OCI-LY1 (cell line): ENCODE data around the gene EIF3F.

Experiments
- H2AFZ ChIP-seq: fragments of 200-600 bp; sonication (generic), shearing (Covaris generic); 2 replicates; pipeline ENCODE4 v1.6.0; 2014; ENCODE audit warnings: antibody characterized with exemption, mild to moderate bottlenecking, low read length
- H3F3A ChIP-seq: fragments of 200-600 bp; sonication (generic), shearing (Covaris generic); 2 replicates; pipeline ENCODE4 v1.6.0; 2014; ENCODE audit warnings: mild to moderate bottlenecking, antibody characterized with exemption, low read length, moderate library complexity; ENCODE audit not compliant: insufficient read depth
- H3K27ac ChIP-seq: fragments of 200-600 bp; sonication (generic); 2 replicates; pipeline ENCODE4 v1.5.1; 2014; ENCODE audit warnings: low read length, mixed run types, mild to moderate bottlenecking, low read depth; ENCODE audit not compliant: poor library complexity, severe bottlenecking
- H3K27me3 ChIP-seq: fragments of 200-600 bp; sonication (generic); 2 replicates; pipeline ENCODE4 v1.6.0; 2014; ENCODE audit warnings: antibody characterized with exemption, mild to moderate bottlenecking, low read length, moderate library complexity; ENCODE audit not compliant: insufficient read depth
- H3K36me3 ChIP-seq: fragments of 200-600 bp; sonication (generic); 2 replicates; pipeline ENCODE4 v1.6.1; 2014; ENCODE audit warnings: mild to moderate bottlenecking, antibody characterized with exemption, low read length, moderate library complexity, mixed read lengths; ENCODE audit not compliant: insufficient read depth
- H3K4me1 ChIP-seq: fragments of 200-600 bp; sonication (generic); 2 replicates; pipeline ENCODE4 v1.5.1; 2014; ENCODE audit warnings: mild to moderate bottlenecking, low read length, moderate library complexity; ENCODE audit not compliant: insufficient read depth, severe bottlenecking
- H3K4me2 ChIP-seq: fragments of 200-600 bp; sonication (generic), shearing (Covaris generic); 2 replicates; pipeline ENCODE4 v1.6.1; 2014; ENCODE audit warnings: low read length
- H3K4me3 ChIP-seq: fragments of 200-600 bp; sonication (generic); 2 replicates; pipeline ENCODE4 v1.5.1; 2014; ENCODE audit warnings: low read length, low read depth, mild to moderate bottlenecking, mixed read lengths; ENCODE audit not compliant: poor library complexity, severe bottlenecking
- H3K79me2 ChIP-seq: fragments of 200-600 bp; shearing (Covaris generic); 2 replicates; pipeline ENCODE4 v1.6.1; 2016; ENCODE audit warnings: mixed run types, low read length, mixed read lengths; ENCODE audit not compliant: insufficient read depth
- H3K9ac ChIP-seq: fragments of 200-600 bp; sonication (generic), shearing (Covaris generic); 2 replicates; pipeline ENCODE4 v1.6.1; 2014; ENCODE audit warnings: mild to moderate bottlenecking, low read length, mixed read lengths
- H3K9me2 ChIP-seq: fragments of 200-600 bp; sonication (generic), shearing (Covaris generic); 2 replicates; pipeline ENCODE4 v1.6.1; 2014; ENCODE audit warnings: low read depth, mild to moderate bottlenecking, low read length, mixed read lengths
- H3K9me3 ChIP-seq: fragments of 200-600 bp; shearing (Covaris generic); 2 replicates; pipeline ENCODE4 v1.6.1; 2014; ENCODE audit warnings: low read length, mixed read lengths
- H4K20me1 ChIP-seq: fragments of 200-600 bp; sonication (generic), shearing (Covaris generic); 2 replicates; pipeline ENCODE4 v1.6.0; 2016; ENCODE audit warnings: mild to moderate bottlenecking, low read length; ENCODE audit not compliant: insufficient read depth
- CTCF ChIP-seq: fragments of 200-600 bp; sonication (generic), shearing (Covaris generic); IDR thresholded peaks from 2 replicates; pipeline ENCODE4 v1.5.1; 2017; ENCODE audit warnings: mild to moderate bottlenecking, antibody characterized with exemption, low read length, moderate library complexity, mixed read lengths
- EZH2 ChIP-seq: fragments of 200-600 bp; sonication (generic), shearing (Covaris generic); IDR thresholded peaks from 2 replicates; pipeline ENCODE4 v1.8.0; 2017; ENCODE audit warnings: borderline replicate concordance, mixed run types, mild to moderate bottlenecking, antibody characterized with exemption, low read length, moderate library complexity, mixed read lengths

Gene EIF3F

GRCh38 chr11:8049084-8049483, 61.9 kb downstream of the EIF3F start:
- H3K4me3 ChIP-seq = no peak overlapping the region
- H3K4me1 ChIP-seq = no peaks in the 10 kb centered on the region
- no peak overlapping the region for H3K4me2 ChIP-seq
- H3K9me2 ChIP-seq = no peaks in the 10 kb centered on the region
- no peak overlapping the region for H2AFZ ChIP-seq
- no peak overlapping the region for H3K9ac ChIP-seq
- no peaks in the 10 kb centered on the region for H3K9me3 ChIP-seq
- no peaks in the 10 kb centered on the region for H3K36me3 ChIP-seq
- TF ChIP-seq CTCF (no peak), EZH2 (no peak)
- H3K27ac ChIP-seq = no peak overlapping the region
- no peaks in the 10 kb centered on the region for H3K27me3 ChIP-seq
- H4K20me1 ChIP-seq = no peaks in the 10 kb centered on the region
- H3F3A ChIP-seq = no peaks in the 10 kb centered on the region
- no peaks in the 10 kb centered on the region for H3K79me2 ChIP-seq
